Measurements from ENCODE around the gene GRK7.
"Not testable (repeated sequence)": the region's sequence is repeated elsewhere in the genome, so short reads cannot be mapped to it uniquely, and the experiment has no call there.

The GRK7 gene

DNA sequence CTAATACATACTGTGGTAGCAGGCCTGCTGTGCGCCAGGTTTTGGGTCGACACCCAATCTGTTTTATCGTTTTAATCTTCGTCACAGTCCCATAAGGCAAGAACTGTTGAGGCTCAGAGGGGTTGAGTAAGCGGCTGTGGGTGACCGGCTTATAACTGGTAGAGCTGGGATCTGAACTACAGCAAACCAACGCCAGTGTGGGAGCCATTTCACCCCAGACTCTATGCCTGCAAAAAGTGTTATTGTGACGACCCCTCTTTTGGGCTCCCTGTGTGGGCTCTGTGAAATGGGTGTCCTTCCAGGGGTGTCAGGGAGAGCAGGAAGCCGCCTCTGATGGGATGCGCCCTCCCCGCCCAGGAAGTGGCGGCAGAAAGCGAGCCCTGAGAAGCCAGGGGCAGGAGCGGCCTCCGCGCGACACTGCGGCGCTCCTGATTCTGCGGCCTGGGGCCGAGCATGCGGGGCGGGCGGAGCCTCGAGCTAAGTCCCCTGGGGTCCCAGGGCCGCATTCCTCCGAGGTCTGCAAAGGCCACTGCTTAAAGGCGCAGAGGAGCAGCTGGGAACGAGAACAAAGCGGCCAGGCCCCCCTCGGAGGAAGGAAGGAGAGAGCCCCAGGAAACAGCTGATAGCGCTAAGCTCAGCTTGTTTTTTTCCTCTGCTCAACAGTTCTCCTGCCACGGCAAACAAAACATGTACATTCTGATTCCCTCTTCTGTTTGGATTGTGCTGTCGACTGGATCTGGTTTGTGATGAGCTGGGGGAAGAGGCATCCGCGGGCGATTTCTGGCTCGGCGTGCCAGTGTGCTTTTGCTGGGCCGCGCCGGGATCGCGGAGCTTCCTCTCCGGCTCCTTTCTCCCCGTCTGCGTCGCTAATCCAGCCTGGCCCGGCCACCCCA is 33.9 kb downstream of the GRK7 start:
- peak; percentile 78 for DNase-seq

DNA sequence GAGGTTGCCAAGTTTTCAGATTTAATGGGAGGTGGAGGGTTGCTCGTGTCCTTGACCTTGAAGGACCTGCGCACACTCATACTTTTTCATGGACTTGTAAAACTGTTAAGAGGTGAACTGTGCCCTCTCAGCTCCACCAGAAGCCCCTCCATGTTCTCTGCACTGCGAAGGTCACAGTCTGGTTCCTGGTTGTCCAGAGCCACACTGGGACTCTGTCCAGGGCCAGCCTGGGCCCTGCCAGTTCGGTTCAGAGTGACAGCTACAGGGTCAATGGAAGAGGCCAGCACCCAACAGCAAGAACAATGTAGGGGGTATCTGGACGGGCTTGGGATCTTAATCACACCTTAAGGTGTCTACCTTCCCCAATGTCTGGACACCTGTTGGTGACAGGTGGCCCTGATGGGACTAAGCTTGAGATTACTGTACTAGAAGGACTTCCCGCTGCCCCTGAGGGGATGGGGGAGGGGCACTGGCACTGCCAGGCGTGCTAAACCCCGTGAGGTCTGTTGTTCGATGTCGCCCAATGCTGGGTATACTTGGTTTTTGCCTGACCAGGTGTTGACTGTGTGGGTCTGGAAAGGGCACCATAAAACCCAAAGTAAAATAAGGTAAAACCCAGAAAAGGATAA is 34.7 kb downstream of the GRK7 start:
- DNase-seq, result no peak

DNA sequence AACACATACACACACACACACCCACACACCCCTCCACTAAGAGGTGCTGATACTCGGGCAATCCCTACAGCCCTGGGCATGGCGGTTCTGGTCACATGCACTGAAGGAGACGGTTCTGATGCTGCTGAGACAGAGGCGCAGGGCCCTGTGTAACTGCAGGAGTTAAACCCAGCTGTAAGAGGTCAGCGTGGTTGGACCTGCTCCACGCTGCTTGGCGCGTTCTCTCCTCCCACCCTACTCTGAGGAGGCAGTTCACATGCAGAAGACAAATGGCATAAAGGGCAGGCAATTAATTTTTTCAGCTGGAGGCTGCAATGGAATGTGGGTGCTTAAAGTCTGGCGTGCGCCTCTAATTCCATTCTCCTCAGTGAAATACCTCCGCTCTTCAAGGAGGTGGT is 35.2 kb downstream of the GRK7 start:
- DNase-seq, result no peak

DNA sequence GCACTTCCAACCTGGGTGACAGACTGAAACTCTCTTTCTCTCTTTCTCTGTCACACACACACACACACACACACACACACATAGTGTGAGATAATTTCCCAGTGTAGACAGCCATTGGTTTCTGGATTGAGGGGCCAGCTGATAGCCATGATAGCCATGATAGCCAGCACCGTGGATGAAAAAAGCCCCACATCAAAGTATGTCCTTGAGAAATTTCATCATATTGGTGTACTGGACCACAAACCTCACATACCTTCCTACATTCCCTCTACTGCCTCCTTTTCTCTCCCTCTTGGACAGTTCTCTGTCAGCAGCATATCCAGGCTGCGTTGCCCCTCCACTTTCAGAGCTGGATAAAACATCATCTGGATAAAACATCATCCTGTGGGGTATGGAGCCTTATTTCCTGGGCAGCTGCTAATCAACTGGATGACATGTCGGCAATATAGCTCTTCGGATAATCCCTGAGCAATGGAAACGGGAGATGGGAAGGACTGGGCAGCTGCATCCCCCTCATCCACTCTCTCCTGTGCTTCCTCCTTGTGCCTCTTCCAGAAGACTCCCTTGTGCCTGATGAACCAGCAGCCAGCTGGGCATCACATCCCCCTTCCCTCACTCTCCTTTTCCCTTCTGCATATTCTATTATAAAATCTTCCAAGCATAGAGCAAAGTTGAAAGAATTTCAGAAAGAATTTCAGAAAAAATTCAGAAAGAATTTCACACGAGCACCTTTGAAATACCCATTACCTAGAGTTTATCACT is 39.3 kb downstream of the GRK7 start:
- no peak for DNase-seq

DNA sequence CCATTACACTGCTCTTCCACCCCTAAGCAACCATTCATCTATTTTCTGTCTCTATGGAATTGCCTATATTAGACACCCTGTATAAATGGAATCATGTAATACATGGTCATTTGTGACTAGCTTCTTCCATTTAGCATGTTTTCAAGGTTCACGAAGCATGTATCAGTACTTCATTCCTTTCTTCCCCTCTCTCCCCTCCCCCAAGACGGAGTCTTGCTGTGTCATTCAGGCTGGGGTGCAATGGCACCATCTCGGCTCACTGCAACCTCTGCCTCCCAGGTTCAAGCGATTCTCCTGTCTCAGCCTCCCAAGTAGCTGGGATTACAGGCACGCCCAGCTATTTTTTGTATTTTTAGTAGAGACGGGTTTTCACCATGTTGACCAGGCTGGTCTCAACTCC is 40.3 kb downstream of the GRK7 start:
- DNase-seq, result not testable (repeated sequence)

DNA sequence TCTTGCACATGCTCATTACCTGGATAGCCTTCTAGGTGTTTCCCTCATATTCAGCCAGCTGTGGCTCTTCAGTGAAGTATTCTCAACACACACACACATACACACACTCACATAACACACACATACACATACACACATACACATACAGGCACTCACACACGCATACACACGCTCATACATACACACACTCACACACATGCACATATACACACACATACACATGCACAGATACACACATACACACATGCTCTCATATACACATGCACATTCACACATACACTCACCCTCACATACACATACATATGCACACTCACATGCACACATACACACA is 41.2 kb downstream of the GRK7 start:
- DNase-seq, result no peak

DNA sequence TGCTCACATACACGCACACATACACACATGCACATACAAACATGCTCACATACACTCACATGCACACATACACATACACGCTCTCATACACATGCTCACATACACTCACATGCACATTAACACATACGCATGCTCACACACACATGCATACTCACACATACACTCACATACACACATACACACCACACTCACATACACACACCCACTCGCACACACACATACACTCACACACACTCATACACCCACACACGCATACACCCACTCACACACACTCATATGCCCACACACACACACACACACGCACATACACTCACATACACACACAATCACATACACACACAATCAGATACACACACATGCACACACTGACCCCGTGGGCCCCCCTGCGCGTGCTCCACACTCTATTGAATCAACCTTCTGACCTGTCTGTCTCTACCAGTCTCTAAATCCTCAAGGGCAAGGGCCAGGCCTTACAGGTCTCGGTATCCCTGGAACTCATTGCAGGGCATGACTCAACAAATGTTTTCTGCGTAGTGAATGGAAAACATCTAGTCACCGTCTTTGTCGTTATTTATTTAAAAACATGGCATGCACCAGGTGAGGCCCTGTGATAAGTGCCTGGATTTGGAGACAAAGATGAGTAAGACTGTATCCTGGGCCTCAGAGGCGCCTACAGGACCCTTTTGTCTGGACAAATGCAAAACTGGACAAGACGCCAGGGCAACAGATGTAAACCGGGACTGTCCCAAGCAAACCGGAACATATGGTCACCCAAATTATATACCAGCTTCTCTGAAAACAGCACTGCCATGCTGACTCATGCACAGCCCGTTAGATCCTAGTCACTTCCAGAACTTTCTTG is 41.8 kb downstream of the GRK7 start:
- DNase-seq, result no peak

DNA sequence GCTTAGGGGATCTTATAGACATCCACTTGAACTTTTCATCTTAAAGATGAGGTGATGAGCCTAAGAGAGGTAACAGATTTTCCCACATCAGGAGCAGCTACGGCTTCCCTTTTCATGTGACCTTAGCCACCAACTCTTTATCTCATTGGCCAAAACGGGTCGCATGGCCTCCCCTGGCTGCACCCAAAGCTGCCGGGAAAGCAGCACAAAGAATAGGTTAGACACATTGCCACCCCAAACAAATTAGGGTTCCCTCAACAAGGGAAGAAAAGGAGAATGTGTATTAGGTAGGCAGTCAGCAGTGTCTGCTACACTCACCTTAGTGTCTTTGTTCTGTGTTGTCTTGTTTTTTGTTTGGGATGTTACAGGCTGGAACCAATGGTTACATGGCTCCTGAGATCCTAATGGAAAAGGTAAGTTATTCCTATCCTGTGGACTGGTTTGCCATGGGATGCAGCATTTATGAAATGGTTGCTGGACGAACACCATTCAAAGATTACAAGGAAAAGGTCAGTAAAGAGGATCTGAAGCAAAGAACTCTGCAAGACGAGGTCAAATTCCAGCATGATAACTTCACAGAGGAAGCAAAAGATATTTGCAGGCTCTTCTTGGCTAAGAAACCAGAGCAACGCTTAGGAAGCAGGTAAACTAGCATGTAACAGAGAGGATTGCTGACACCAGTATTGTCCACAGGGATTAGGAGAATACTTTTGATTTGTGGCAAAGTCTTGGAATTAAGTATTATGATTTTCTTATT is 44.2 kb downstream of the GRK7 start:
- DNase-seq, result no peak

DNA sequence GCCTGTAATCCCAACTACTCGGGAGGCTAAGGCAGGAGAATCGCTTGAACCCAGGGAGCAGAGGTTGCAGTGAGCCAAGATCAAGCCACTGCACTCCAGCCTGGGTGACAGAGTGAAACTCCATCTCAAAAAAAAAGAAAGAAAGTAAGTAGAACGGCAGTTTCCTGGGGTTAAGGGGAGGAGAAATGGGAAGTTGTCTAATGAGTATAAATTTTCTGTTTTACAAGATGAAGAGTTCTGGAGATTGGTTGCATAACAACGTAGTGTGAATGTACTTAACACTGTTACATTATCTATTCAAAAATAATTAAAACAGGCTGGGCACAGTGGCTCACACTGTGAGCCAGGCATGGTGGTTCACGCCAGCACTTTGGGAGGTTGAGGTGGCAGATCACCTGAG is 45.4 kb downstream of the GRK7 start:
- no peak for DNase-seq

DNA sequence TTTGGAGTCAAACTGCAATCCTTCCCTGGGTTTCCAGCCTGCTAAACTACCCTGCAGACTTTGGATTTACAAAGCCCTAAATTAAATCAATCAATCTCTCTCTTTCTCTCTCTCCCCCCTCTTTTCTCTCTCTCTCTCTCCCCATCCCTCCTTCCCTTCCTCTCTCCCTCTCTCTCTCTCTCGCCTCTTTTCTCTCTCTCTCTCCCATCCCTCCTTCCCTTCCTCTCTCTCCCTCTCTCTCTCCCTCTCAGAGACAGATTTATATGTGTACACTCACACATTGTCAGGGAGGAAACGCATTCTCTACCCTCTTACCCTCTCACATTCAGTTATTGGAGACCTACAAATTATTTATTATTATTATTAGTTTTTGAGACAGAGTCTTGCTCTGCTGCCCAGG is 47.0 kb downstream of the GRK7 start:
- no peak for DNase-seq

DNA sequence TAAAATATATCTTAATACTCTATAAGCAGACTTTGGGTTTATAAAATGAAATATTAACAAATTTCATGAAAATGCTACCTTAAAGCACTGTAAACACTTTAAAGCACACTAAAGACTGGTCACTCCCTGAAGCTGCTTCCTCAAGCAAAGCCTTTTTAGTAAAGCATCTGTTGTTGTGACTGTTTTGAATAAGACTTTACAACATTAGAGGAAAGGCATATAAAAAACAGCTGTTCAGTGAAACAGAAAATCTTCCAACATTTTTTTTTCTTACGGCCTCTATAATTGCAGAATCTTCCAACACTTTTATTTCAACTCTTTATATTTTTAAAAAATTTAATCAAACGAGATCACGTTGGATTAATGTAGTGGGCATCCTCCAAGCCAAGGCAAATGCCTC is 48.1 kb downstream of the GRK7 start:
- no peak for DNase-seq

DNA sequence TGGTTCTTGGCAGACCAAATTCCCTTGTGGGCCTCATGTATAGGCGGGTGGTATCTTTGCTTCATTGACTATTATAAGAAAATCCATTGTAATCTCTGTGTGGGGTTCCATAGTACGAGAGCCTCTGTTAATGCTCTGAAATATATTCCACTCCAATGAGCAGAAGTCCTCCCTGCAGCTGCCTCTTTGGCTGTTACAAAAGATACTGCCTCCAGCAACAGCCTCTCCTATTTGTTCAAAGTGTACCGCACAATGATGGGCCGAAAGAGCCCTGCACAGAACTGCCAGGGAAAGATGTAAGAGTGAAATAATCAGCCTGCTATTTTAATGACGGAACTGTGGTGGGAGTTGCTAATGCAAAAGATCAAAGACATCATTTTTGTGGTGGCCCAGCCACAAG is 48.9 kb downstream of the GRK7 start:
- DNase-seq, result no peak

DNA sequence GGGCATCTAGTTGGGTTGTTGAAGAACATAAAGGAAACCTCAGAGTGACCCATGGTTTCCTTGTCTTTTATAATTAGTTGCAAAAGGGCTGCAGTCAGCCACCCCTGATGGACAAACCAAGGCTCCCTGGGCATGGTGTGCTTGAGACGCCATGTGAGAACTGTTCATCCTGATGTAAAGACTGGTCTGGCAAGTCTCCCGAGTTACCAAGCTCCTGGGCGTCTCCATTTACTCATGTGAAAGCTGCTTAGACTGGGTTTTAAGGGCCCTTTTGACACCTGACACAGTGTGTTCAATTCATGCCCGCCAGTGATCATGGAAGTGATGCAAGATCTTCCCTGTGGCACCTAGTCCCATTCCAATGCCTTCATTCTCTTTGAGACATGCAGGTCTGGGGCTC is 49.4 kb downstream of the GRK7 start:
- DNase-seq, result no peak

All from islet precursor cell (in vitro differentiated cells).